Gastroesophageal sphincter (tissue), 3 donors: ENCODE data around the gene TMEM267.

Experiments used
- EP300 ChIP-seq: sonication (generic); formaldehyde crosslinking; IDR thresholded peaks from one replicate; pipeline ENCODE4 v1.6.1; 2017; ENCODE audit warnings: antibody characterized with exemption, mild to moderate bottlenecking
- POLR2AphosphoS5 ChIP-seq: sonication (generic); formaldehyde crosslinking; IDR thresholded peaks from one replicate; pipeline ENCODE4 v1.6.1; 2017; ENCODE audit warnings: antibody characterized with exemption
- TF ChIP-seq, protein P1 (sequence below), 4 experiments: fragments of 200-600 bp in 2 of 4; fragments of 450-650 bp in 2 of 4; sonication (generic) in 1 of 4; IDR thresholded peaks; one replicate each; pipeline ENCODE4 v1.5.1; 2017 to 2019; ENCODE audit warnings: antibody characterized with exemption in 4 of 4, mild to moderate bottlenecking in 2 of 4, moderate library complexity in 2 of 4

GRCh38 chr5:43400082-43400481, 83.6 kb downstream of the TMEM267 start:
- TF ChIP-seq, protein P1, sequence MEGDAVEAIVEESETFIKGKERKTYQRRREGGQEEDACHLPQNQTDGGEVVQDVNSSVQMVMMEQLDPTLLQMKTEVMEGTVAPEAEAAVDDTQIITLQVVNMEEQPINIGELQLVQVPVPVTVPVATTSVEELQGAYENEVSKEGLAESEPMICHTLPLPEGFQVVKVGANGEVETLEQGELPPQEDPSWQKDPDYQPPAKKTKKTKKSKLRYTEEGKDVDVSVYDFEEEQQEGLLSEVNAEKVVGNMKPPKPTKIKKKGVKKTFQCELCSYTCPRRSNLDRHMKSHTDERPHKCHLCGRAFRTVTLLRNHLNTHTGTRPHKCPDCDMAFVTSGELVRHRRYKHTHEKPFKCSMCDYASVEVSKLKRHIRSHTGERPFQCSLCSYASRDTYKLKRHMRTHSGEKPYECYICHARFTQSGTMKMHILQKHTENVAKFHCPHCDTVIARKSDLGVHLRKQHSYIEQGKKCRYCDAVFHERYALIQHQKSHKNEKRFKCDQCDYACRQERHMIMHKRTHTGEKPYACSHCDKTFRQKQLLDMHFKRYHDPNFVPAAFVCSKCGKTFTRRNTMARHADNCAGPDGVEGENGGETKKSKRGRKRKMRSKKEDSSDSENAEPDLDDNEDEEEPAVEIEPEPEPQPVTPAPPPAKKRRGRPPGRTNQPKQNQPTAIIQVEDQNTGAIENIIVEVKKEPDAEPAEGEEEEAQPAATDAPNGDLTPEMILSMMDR (IDR thresholded peaks at IDR 0.05), result no peak
- TF ChIP-seq POLR2AphosphoS5, result no peak
- no peak for TF ChIP-seq EP300
